T-helper 2 cell (primary cell): Measurements from ENCODE around the gene TMEM179.
"Not testable (repeated sequence)": the region's sequence is repeated elsewhere in the genome, so short reads cannot be mapped to it uniquely, and the experiment has no call there.

Experiments
- DNase-seq, 5 experiments: peaks; one replicate each; pipeline versions ENCODE4 v3.0.0 to v3.0.0-alpha.2; 2012 to 2022

The TMEM179 gene

GRCh38 chr14:104585966-104586697 lies 18.4 kb downstream of the TMEM179 start:
- no peak for DNase-seq

DNA sequence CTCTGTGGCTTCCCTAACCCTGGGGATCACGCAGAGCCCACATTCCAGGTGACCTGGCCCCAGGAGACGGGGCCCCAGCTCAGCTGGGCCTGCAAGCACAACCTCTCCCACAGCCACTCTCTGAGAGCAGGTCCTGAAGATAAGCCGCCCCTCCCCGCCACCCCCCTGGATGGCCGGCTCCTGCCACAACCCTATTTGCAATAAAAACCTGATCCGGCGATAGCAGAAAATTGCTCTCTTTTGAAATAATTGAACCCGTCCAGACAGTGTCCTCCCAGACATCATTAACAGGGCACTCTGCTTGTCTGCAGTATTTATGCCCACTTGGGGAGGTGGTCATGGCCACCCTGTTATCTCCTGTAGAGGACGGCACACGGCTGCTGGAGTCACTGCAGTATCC lies 20.0 kb downstream of the TMEM179 start:
- DNase-seq = no peak

DNA sequence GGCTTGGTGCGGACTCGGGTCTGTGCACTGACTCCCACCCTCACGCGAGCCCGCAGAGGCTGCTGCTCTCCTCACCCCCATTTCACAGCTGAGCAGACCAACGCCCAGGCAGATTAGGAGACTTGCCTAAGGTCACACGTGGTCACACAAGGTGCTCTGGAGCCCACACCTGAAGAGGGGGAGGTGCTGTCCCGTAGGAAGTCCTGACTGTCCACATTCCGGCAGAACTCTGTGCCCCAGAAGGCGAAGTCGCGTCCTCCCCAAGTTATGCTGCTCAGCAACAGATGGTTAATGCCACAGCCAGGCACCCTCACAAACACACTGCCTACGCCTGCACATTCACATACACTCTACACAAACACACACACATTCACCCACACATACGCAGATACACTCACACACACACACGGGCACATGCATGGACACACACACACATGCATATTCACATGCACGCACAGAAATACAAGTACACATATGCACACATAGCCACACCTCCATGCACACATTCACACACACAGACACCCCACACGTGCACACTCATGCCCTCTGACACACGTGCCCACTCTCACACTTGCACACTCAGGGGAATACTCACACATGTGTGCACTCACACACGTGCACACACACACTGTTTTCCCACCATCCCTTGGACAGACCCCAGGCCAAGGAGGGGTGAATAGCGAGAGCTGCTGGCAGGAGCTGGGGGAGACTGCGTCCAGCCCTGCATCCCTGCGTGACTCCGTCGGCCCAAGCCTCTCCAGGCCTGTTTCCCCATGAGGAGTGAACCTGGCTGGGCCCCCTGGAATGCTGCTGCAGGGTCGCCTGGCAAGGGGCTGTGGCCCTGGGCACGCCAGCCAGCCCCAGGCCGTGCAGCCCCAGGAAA lies 20.9 kb downstream of the TMEM179 start:
- DNase-seq = no peak

DNA sequence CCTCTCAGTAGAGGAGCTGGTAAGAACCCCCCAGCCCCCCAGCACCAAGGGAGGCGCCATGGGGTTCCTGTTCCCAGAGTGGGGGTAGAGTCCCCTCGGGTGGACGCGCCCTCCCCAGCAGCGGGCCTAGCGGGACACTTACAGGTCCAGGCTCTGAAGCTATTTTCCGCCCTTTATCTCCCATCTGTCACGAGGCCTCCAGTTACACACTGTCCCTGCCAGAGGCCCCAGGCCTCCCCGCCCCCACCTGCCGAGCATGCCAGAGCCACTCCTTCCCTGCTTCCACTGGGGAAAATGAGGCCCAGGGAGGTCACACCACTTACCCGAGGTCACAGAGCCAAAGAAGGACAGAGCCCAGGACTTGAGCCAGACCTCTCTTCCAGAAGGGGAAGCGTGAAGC lies 21.9 kb downstream of the TMEM179 start:
- no peak for DNase-seq

GRCh38 chr14:104582005-104582404 lies 22.6 kb downstream of the TMEM179 start:
- DNase-seq = no peak

DNA sequence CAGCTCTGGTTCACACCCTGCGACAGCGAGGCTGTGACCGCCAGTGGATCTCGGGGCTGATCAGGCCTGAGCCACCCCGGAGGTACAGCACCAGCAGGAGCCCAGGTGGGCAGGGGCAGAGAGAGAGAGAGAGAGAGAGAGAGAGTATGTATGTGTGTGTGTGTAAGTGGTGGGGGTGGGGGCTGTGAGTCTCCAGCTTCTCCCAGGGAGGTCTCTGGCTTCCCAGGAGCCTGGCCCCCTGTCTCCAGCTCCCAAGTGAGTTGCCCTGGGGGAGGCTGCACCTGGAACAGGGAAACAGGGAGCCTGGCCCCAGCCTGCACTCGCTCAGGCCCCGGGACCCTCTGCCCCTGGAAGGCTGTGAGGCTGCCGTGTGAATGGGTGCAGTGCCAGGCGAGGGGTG lies 23.1 kb downstream of the TMEM179 start:
- no peak for DNase-seq

DNA sequence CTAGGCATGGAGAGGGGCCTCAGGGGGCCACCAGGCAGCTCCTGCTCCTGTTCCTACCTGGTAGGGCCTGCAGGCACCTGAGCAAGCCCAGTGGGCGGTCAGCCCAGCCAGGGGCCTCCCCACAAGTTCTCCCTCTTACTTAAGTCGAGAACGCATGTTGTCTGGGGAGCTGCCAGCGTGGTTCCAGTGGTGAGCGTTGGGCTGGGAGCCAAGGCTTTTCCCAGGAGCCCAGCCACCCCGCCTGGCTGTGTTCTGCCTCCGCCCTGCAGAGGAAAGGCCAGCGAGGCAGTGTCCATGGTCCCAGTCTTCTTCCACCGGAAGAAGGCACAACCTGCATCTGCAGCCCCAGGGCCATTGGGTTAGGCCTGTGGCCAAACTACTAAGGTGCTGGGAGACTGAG lies 23.6 kb downstream of the TMEM179 start:
- DNase-seq = no peak

DNA sequence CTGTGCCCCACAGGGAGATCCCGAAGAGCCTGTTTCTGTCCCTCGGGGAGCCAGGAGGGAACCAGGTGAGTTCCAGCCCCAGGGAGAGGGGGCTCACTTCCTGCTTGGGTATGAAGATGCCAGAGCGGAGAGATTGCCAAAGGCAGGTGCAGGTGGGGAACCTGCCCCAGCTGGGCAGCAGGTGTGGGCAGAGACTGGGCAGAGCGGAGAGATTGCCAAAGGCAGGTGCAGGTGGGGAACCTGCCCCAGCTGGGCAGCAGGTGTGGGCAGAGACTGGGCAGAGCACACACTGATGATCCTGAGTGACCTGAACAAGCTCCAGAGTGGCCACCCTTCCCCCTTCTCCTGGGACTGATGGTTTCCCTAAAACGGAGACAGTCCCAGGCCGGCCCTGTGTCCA lies 24.6 kb downstream of the TMEM179 start:
- not testable (repeated sequence) for DNase-seq

DNA sequence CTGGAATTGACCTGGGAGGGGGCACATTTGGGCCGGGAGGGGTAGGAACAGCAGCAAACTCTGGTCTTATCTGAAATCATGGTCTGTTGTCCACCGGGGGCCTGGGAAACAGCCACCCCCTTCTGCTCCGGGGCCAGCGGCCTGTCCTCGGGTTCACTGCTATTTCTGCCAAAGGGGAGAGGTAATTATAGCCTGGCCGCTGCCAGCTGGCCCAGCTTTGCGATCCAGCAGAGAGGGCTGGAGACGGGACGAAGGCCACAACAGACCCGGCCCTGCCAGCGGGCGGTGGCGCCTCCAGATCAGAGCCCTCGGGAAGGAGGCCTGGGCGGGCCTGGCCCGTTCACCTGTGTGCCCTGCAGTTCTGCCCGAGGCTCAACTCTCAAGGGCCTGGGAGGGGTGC lies 25.1 kb downstream of the TMEM179 start, which contains the start of gene C14orf180:
Gene C14orf180 (plus strand): TSS at position 258 of the 400 bp plus-strand sequence. CDS start 6,667 bp downstream, outside the sequence.
- DNase-seq = no peak

- no peak for DNase-seq
Measured at GRCh38 chr14:104578321-104578720, 26.3 kb downstream of the TMEM179 start.

DNA sequence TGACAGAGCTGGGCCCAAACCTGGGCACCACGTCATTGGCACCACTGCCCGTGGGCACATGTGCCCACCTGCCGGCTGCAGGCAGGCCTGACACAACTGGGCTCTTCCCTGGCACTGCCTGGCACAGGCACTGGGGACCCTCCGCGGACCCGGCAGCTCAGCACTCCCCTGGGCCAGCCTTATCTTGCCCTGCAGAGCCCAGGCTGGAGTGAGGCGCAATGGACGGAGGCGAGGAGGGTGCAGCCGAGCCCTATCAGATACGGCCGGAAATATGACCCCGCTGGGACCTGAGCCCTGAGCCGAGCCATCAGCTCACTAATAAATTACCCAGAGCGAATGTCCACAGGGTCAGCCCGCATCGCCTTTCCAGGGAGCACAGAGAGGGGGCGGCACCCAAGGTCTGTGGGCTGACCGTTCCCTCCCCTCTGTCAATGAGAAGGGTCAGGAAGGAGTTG lies 26.7 kb downstream of the TMEM179 start:
- no peak for DNase-seq

DNA sequence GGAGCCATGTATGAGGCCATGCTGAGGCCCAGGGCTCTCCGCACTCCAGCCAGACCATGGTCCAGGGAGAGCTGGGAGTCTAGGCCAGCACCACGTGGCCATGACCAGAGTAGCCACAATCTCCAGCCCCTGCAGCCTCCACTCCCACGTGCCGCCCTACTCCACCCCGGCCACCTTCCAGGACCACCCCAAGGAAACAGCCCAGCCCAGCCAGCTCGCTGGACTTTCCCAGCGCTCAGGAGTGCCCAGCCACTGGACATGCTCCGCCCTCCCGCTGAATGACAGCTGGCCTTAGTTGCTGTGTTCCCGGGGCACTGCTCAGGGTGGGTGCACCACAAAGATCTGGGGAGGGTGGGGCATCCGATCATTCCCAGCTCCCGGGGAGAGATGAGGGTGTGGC lies 27.1 kb downstream of the TMEM179 start:
- no peak for DNase-seq

DNA sequence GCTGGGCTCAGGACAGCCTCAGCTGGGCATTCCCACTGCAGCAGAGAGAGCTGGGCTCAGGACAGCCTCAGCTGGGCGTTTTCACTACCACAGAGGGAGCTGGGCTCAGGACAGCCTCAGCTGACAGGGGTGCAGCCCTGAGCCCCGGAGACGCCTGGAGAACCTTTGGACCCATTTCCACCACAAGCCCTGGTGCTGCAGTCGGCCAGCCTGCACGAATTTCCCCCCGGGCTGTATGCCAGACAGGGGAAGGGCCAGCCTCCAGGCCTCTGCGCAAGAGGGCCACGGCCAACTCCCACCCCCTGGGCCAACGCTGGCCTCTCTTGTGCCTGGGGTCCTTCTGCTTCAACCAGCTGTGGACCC lies 27.6 kb downstream of the TMEM179 start:
- no peak for DNase-seq

DNA sequence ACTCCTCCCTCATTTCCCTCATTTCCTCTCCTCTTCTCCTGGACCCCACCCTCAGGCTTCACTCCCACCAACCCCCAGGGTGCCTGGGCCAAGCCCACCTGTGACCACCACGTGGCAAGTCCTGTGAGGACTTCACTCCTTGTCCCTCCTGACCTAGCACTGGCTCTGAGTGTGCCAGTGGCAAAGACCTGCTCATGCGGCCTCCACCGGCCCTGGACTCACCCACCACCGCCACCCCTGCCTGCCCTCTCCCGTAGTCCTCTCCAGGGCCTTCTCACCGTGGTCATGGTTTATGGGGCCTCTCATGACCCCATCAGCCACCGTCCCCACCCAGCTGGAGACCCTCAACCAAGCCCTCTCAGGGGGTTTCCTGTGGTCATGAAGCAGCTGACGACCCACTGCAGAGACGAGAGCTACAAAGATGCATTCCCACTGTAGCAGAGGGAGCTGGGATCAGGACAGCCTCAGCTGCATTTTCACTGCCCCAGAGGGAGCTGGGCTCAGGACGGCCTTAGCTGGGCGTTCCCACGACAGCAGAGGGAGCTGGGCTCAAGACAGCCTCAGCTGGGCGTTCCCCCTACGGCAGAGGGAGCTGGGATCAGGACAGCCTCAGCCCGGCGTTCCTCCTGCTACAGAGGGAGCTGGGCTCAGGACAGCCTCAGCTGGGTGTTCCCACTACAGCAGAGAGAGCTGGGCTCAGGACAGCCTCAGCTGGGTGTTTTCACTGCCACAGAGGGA lies 28.2 kb downstream of the TMEM179 start:
- DNase-seq = no peak

DNA sequence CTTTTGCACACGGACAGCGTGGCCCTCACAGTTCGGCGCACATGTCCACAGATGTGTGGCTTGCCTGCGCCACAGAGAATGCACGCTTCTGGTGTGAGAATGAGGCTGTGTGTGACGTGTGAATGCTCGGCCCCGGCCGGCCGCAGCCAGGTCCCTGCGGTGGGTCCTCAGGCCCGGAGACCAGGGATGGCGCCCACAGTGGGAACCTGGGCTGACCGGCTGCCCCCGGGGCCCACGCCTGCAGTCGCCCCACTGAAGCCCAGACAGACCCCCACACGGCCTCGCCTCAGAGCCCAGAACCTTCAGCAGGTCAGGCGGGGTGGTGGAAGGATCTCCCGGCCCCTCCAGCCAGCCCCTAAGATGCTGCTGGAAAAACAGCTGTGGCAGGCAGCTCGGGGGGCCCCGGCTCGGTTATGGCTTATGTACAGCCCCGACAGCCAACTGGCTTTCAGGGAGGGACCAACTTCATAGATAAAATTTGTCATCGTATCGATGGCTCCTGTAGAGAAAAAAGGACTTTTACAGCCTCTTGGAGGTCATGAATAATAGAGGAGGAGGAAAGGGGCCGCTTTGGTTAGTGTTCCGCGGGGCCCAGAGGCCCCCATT lies 29.5 kb downstream of the TMEM179 start:
- DNase-seq = no peak

DNA sequence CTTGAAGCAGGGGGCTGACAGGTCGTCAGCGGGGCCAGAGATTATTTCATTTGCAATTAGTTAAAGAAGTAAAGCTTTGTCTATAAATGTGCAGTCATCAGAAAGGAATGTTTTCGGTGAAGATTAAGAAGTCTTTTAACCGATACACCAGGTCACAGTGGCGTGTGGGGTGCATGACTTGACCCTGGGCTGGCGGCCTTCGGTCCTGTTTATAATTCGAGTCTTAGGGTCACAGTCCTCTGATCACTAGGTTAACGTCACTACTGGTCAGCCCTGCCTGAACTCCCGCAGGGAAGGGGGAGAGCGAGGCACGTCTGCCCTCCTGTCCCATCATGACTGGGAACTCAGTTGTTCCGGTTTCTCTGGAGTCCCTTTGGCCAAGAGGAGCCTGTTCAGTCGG lies 30.0 kb downstream of the TMEM179 start:
- no peak for DNase-seq

GRCh38 chr14:104573930-104574329 lies 30.6 kb downstream of the TMEM179 start:
- no peak for DNase-seq

- no peak for DNase-seq
Measured at GRCh38 chr14:104572668-104573067, 31.9 kb downstream of the TMEM179 start.

- DNase-seq = no peak
Measured at GRCh38 chr14:104572024-104572626, 32.4 kb downstream of the TMEM179 start.

DNA sequence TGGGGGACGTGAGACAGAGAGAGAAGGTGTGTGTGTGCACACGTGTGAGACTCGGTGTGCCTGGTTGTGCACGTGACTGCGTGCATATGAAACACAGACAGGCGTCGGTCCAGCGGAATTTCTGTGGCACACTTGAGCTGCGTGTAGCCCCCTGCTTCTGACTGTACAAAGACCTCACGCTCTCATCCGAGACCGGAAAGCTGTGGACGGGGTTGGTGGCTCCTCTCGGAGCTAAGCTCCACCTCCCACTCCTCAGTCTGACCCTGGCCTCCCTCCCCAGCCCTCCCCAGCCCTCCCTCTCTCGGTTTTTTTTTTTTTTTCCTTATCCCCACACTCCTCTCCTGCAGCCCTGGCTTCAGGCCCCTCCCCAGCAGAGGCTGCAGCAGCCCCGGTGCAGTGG lies 33.3 kb downstream of the TMEM179 start:
- no peak for DNase-seq

GRCh38 chr14:104569435-104569834 lies 35.1 kb downstream of the TMEM179 start:
- DNase-seq = no peak

GRCh38 chr14:104568620-104569019 lies 36.0 kb downstream of the TMEM179 start:
- no peak for DNase-seq

GRCh38 chr14:104567957-104568225 lies 36.7 kb downstream of the TMEM179 start:
- no peak for DNase-seq
